ENCODE results near the gene ITGA2B.

DNA sequence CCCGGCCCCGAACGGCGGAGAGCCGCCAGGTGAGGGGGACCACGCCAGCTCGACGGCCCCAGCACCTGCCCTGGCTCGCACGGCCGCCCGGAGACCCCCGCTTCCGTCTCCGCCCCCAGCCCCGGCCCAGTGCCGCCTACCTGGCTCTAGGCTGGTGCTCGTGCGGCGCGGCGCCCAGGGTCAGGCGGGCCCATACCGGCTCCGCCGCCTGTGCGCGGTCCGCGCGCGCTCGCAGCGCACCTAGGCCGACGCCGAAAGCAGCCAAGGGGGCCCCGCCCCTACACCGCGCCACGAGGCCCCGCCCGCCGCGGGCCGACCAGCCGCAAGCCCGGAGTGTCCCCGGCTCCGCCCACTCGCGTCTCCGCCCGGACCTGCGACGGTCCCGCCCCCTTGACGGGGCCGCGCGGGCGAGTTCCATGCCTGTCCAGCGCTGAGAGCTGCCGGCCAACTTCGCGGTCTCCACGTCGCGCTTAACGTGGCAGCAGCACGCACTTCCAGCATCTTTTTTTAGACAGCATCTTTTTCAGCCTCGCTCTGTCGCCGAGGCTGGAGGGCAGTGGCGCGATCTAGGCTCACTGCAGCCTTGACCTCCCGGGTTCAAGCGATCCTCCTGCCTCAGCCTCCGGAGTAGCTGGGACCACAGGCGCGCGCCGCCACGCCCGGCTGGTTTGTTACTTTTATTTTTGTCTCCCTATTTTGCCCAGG lies 64.7 kb downstream of the ITGA2B start, which contains the start of gene SLC25A39:
- TF ChIP-seq, protein P1, sequence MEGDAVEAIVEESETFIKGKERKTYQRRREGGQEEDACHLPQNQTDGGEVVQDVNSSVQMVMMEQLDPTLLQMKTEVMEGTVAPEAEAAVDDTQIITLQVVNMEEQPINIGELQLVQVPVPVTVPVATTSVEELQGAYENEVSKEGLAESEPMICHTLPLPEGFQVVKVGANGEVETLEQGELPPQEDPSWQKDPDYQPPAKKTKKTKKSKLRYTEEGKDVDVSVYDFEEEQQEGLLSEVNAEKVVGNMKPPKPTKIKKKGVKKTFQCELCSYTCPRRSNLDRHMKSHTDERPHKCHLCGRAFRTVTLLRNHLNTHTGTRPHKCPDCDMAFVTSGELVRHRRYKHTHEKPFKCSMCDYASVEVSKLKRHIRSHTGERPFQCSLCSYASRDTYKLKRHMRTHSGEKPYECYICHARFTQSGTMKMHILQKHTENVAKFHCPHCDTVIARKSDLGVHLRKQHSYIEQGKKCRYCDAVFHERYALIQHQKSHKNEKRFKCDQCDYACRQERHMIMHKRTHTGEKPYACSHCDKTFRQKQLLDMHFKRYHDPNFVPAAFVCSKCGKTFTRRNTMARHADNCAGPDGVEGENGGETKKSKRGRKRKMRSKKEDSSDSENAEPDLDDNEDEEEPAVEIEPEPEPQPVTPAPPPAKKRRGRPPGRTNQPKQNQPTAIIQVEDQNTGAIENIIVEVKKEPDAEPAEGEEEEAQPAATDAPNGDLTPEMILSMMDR (conservative IDR thresholded peaks at IDR 0.05 in 1 of 2, IDR thresholded peaks at IDR 0.05 in 1 of 2; ENCODE audit: low read depth in 1 of 2, low read length in 2 of 2), result no peak
- no peak for TF ChIP-seq EZH2 (IDR thresholded peaks at IDR 0.05; ENCODE audit: low read length, missing control alignments)
